ENCODE measurements around the gene GRIN1.

DNA sequence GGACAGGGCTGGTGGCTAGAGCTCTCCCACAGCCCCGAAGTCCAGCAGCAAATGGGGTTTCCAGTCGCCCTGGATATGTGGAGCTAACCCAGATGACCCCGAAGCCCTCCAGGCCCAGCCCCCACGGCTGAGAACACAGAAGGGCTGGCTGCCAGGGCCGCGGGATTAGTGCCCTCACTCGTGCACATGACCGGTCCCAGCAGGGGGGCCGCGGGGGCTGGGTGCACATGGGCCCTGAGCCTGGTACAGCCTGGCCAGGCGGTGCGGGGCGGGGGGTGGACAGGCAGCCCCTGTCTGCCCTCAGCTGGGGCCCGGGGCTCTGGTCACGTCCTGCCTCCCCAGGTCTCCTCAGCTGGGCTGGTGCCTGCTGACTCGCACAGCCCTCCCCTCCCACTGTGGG, 55.4 kb downstream of the GRIN1 start:
- no peak for TF ChIP-seq CTCF (IDR thresholded peaks at IDR 0.05)
- TF ChIP-seq POLR2AphosphoS5 (IDR thresholded peaks at IDR 0.05) = no peak
- no peak for TF ChIP-seq POLR2A (IDR thresholded peaks at IDR 0.05; ENCODE audit: low read depth)
- TF ChIP-seq EP300 (IDR thresholded peaks at IDR 0.05) = no peak

All from esophagus muscularis mucosa (tissue), 4 donors.